ENCODE results near the gene RCAN2.

- TF ChIP-seq CTCF (IDR thresholded peaks at IDR 0.05) (no peak), POLR2A (IDR thresholded peaks at IDR 0.05) (no peak)
Observed at GRCh38 chr6:46347669-46348068, 143.6 kb downstream of the RCAN2 start.

Data from heart left ventricle (tissue), 13 donors.